HepG2 (cell line): ENCODE data around the gene KCTD21. TPM values are rescaled to one million over a fixed set of nuclear protein-coding genes. Genes with fewer than 3 reads are reported as not detected.

Source experiments
- ATAC-seq: fragments of 200-7000 bp; cut with Tn5 transposase; 3 replicates; pipeline ENCODE4 v1.9.1; 2020; ENCODE audit warnings: mild to moderate bottlenecking, moderate library complexity
- BruUV-seq: library from RNA; stranded (reverse); fragments of 400-500 nt; replicated peaks from 2 replicates; lab custom pipeline; 2021; lab: Mats Ljungman, UMichigan
- CTCF ChIA-PET: fragments of 300-600 bp; formaldehyde crosslinking; extraction: SDS; loops from one replicate; lab custom pipeline; 2021; ENCODE audit warnings: low total read pairs, inconsistent platforms, low intra/inter-chr PET ratio; lab: Yijun Ruan, JAX
- POLR2A ChIA-PET: fragments of 350-600 bp; sonication (Branson Sonifier 250); formaldehyde crosslinking; loops from one replicate; lab custom pipeline; 2020; ENCODE audit warnings: antibody characterized with exemption, inconsistent platforms; lab: Yijun Ruan, JAX
- DNase-seq: peaks from one replicate; pipeline ENCODE4 v3.0.0-alpha.2; 2015; ENCODE audit warnings: low spot score
- FAIRE-seq: peaks from 3 replicates; lab custom pipeline; 2011; peaks lifted over from hg19 to GRCh38; lab: Jason Lieb, UNC
- H2AFZ ChIP-seq: one replicate; pipeline ENCODE4 v1.6.1; 2011; ENCODE audit warnings: low read length, inconsistent platforms
- H3K27ac ChIP-seq: fragments of 300-600 bp; 3 replicates; pipeline ENCODE4 v1.8.0; 2011; ENCODE audit warnings: mixed run types, mild to moderate bottlenecking, mixed read lengths, low read length, inconsistent platforms; ENCODE audit not compliant: insufficient read depth; ENCODE audit errors: extremely low read length
- H3K27me3 ChIP-seq, 2 experiments: fragments of 200-600 bp in 1 of 2; 2 replicates in 1 of 2; 3 replicates in 1 of 2; pipeline versions ENCODE4 v1.6.0 to v1.8.0; 2011; ENCODE audit warnings: low read length in 2 of 2, mild to moderate bottlenecking in 2 of 2, moderate library complexity in 2 of 2, inconsistent platforms in 1 of 2; ENCODE audit not compliant: insufficient read depth in 2 of 2, control insufficient read depth in 1 of 2
- H3K36me3 ChIP-seq, 2 experiments: fragments of 200-600 bp in 1 of 2; replicated peaks in 1 of 2; 2 replicates in 1 of 2; 3 replicates in 1 of 2; pipeline versions ENCODE4 v1.5.1 to v1.8.0; 2011; ENCODE audit warnings: low read length in 2 of 2, inconsistent platforms in 1 of 2; ENCODE audit not compliant: insufficient read depth in 2 of 2, control insufficient read depth in 1 of 2
- H3K4me1 ChIP-seq: 2 replicates; pipeline ENCODE4 v1.5.1; 2012; ENCODE audit warnings: low read length, inconsistent platforms; ENCODE audit not compliant: insufficient read depth
- H3K4me2 ChIP-seq: 2 replicates; pipeline ENCODE4 v1.6.0; 2011; ENCODE audit warnings: low read depth, low read length, inconsistent platforms
- H3K4me3 ChIP-seq, 3 experiments: fragments of 200-600 bp in 1 of 3; sonication (generic), shearing (Covaris generic) in 1 of 3; replicated peaks in 1 of 3; 2 replicates each; pipeline ENCODE4 v1.5.1; 2011 to 2016; ENCODE audit warnings: low read length in 3 of 3, inconsistent platforms in 2 of 3, low read depth in 2 of 3, mild to moderate bottlenecking in 2 of 3, control low read depth in 1 of 3, mixed read lengths in 1 of 3; ENCODE audit not compliant: insufficient read depth in 1 of 3
- H3K79me2 ChIP-seq: one replicate; pipeline ENCODE4 v1.6.1; 2011; ENCODE audit warnings: low read length, inconsistent platforms; ENCODE audit not compliant: insufficient read depth
- H3K9ac ChIP-seq: 2 replicates; pipeline ENCODE4 v1.6.0; 2011; ENCODE audit warnings: mild to moderate bottlenecking, low read depth, low read length, inconsistent platforms; ENCODE audit not compliant: insufficient read depth
- H3K9me3 ChIP-seq: 2 replicates; pipeline ENCODE4 v1.5.1; 2012; ENCODE audit warnings: mild to moderate bottlenecking, low read length
- H4K20me1 ChIP-seq: 2 replicates; pipeline ENCODE4 v1.6.0; 2011; ENCODE audit warnings: inconsistent platforms, mild to moderate bottlenecking, low read length, moderate library complexity; ENCODE audit not compliant: insufficient read depth
- DNMT3B ChIP-seq: conservative IDR thresholded peaks from 2 replicates; pipeline ENCODE4 v1.6.1; 2016; ENCODE audit warnings: missing biosample characterization, control low read depth
- GZF1 ChIP-seq: sonication (generic); formaldehyde crosslinking; IDR thresholded peaks from 2 replicates; pipeline ENCODE4 v1.5.1; 2020; ENCODE audit warnings: mild to moderate bottlenecking, missing genetic modification reagents
- HNRNPUL1 ChIP-seq: fragments of 200-400 bp; formaldehyde crosslinking; IDR thresholded peaks from 2 replicates; pipeline ENCODE4 v1.6.1; 2017; ENCODE audit warnings: low read depth, mild to moderate bottlenecking, low read length, moderate library complexity
- HOXA3 ChIP-seq: sonication (generic); formaldehyde crosslinking; IDR thresholded peaks from 2 replicates; pipeline ENCODE4 v1.5.0; 2020; ENCODE audit warnings: missing genetic modification reagents
- KDM4B ChIP-seq: sonication (generic); formaldehyde crosslinking; IDR thresholded peaks from 2 replicates; pipeline ENCODE4 v1.4.0; 2020; ENCODE audit warnings: missing genetic modification reagents
- KIAA2018 ChIP-seq: sonication (generic); formaldehyde crosslinking; IDR thresholded peaks from 2 replicates; pipeline ENCODE4 v1.5.0; 2020; ENCODE audit warnings: mild to moderate bottlenecking, missing genetic modification reagents, borderline replicate concordance
- MIER2 ChIP-seq: IDR thresholded peaks from 2 replicates; pipeline ENCODE4 v1.6.1; 2016; ENCODE audit warnings: missing biosample characterization, missing genetic modification reagents
- NFKBIZ ChIP-seq: IDR thresholded peaks from 2 replicates; pipeline ENCODE4 v1.6.1; 2018; ENCODE audit warnings: missing genetic modification reagents, missing compliant biosample characterization
- SIX4 ChIP-seq: sonication (generic); formaldehyde crosslinking; IDR thresholded peaks from 2 replicates; pipeline ENCODE4 v1.4.0; 2020; ENCODE audit warnings: missing genetic modification reagents
- ZFP82 ChIP-seq: sonication (generic); formaldehyde crosslinking; IDR thresholded peaks from 2 replicates; pipeline ENCODE4 v1.5.1; 2020; ENCODE audit warnings: mild to moderate bottlenecking, missing genetic modification reagents, borderline replicate concordance
- ZFP91 ChIP-seq: sonication (generic); formaldehyde crosslinking; IDR thresholded peaks from 2 replicates; pipeline ENCODE4 v1.9.0; 2022; ENCODE audit warnings: missing genetic modification reagents, mild to moderate bottlenecking, borderline replicate concordance
- ZSCAN30 ChIP-seq: sonication (generic); formaldehyde crosslinking; IDR thresholded peaks from 2 replicates; pipeline ENCODE4 v1.5.0; 2020; ENCODE audit warnings: mild to moderate bottlenecking, missing genetic modification reagents
- WGBS: methylation state at CpG from one replicate; pipeline ENCODE4 v1.1.6; 2017; ENCODE audit warnings: low lambda C conversion rate; 5-methylcytosine and 5-hydroxymethylcytosine counted together
- in situ Hi-C: cut with HindIII; loops from 2 replicates; pipeline ENCODE4 v1.10.0; 2017; ENCODE audit warnings: low pct_unique_long_range_greater_than_20kb; ENCODE audit not compliant: extremely low pct_ligation_motif_present
- intact Hi-C: fragments of 100-400 bp; cut with micrococcal nuclease; formaldehyde crosslinking; loops from one replicate; pipeline ENCODE4 v1.10.0; 2022; ENCODE audit not compliant: unreplicated experiment
- polyA plus RNA-seq, 8 experiments: library from polyadenylated mRNA; depleted of rRNA in 3 of 8; stranded (reverse) in 7 of 8; unstranded in 1 of 8; fragments of >200 nt; fragmentation: Illumina TruSeq in 4 of 8; extraction: Trizol in 4 of 8; gene quantifications; 2 replicates each; pipeline versions ENCODE4 v1.2.1 to v1.2.3, GENCODE V29; 2011 to 2016; ENCODE audit warnings: low read depth in 4 of 8, missing spikeins in 1 of 8, mixed read lengths in 1 of 8; ENCODE audit not compliant: insufficient read depth in 1 of 8
- total RNA-seq, 5 experiments: library from RNA; depleted of rRNA; stranded (reverse); fragments of >200 nt; fragmentation: Illumina TruSeq; extraction: Trizol; gene quantifications; 2 replicates each; pipeline ENCODE4 v1.2.3, GENCODE V29; 2016; ENCODE audit warnings: low read depth in 1 of 5
- TF ChIP-seq, protein P1 (sequence below): sonication (generic); formaldehyde crosslinking; IDR thresholded peaks from 2 replicates; pipeline ENCODE4 v1.4.0; 2020; ENCODE audit warnings: missing genetic modification reagents
- TF ChIP-seq, protein P2 (sequence below): sonication (generic); formaldehyde crosslinking; IDR thresholded peaks from 2 replicates; pipeline ENCODE4 v1.8.1; 2023; ENCODE audit warnings: mild to moderate bottlenecking, missing genetic modification reagents, borderline replicate concordance

KCTD21 gene
- total and polyA plus RNA-seq, 2 of the 13 experiments (the other 11 are each of a cell fraction or from before 2014, with no cell fraction given): 3.1 to 13.5 TPM

DNA sequence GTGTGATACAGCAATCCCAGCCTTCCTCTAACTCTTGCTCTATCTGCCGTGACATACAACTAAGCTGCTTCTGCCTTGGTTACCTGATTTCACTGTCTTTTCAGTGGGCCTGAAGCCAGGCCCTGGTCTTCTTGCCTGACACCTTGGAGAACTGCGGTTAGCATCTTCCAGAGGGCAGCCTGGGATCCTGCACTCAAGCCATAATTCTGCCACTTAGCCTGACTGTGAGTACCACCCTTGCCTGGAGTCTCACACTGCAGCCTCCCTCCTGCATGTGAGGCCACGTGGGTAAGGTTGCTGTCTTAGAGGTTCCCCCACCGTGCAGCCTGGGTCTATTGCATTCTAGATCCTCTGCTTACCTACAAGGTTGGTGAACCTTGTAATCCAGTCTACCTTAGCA, 36.1 kb upstream of the KCTD21 start:
- FAIRE-seq: no peak

More for the DNA sequence above, 36.1 kb upstream of the KCTD21 start:
- Histone ChIP-seq H3K79me2 (no peaks in the 10 kb centered on the region), H3K4me2 (no peak overlapping the region), H3K9me3 (no peaks in the 10 kb centered on the region), H3K27me3 (no peaks in the 10 kb centered on the region), H3K4me1 (peaks cover 8% of the 10 kb centered on the region), H2AFZ (no peak overlapping the region), H3K4me3 (no peak overlapping the region), H3K9ac (no peak overlapping the region), H4K20me1 (no peaks in the 10 kb centered on the region), H3K27ac (no peak overlapping the region), H3K36me3 (peaks cover 17 to 42% of the 10 kb centered on the region in 2 experiments)
- POLR2A ChIA-PET: no interaction called here
- DNase-seq: no peak
- BruUV-seq: no TSS peak
- no peak for ATAC-seq
- in situ Hi-C loops (no loop called here), intact Hi-C loops (no loop called here)
- CTCF ChIA-PET: no interaction called here
- WGBS: 100% methylated on average over 2 of the region's 4 CpGs
- TF ChIP-seq DNMT3B (CRISPR knock-in tag): no peak
- no peak for TF ChIP-seq ZFP82 (CRISPR knock-in tag)
- TF ChIP-seq, protein P1, sequence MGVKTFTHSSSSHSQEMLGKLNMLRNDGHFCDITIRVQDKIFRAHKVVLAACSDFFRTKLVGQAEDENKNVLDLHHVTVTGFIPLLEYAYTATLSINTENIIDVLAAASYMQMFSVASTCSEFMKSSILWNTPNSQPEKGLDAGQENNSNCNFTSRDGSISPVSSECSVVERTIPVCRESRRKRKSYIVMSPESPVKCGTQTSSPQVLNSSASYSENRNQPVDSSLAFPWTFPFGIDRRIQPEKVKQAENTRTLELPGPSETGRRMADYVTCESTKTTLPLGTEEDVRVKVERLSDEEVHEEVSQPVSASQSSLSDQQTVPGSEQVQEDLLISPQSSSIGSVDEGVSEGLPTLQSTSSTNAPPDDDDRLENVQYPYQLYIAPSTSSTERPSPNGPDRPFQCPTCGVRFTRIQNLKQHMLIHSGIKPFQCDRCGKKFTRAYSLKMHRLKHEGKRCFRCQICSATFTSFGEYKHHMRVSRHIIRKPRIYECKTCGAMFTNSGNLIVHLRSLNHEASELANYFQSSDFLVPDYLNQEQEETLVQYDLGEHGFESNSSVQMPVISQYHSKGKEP (CRISPR knock-in tag): no peak
- no peak for TF ChIP-seq KDM4B (CRISPR knock-in tag)
- no peak for TF ChIP-seq NFKBIZ (CRISPR knock-in tag)
- TF ChIP-seq HNRNPUL1: no peak
- no peak for TF ChIP-seq ZFP91 (CRISPR knock-in tag)
- no peak for TF ChIP-seq SIX4 (CRISPR knock-in tag)
- no peak for TF ChIP-seq GZF1 (CRISPR knock-in tag)
- TF ChIP-seq ZSCAN30 (CRISPR knock-in tag): no peak
- TF ChIP-seq KIAA2018: no peak
- no peak for TF ChIP-seq MIER2
- TF ChIP-seq HOXA3 (CRISPR knock-in tag): no peak
- TF ChIP-seq, protein P2, sequence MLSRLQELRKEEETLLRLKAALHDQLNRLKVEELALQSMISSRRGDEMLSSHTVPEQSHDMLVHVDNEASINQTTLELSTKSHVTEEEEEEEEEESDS (CRISPR knock-in tag): no peak
